Lower leg skin (tissue), 3 donors: ENCODE data around the gene PLEKHJ1.

Experiments
- CTCF ChIP-seq, 3 donors: fragments of 450-650 bp; IDR thresholded peaks; one replicate each; pipeline ENCODE4 v1.5.1; 2016; ENCODE audit warnings: antibody characterized with exemption in 3 of 3, mild to moderate bottlenecking in 3 of 3, moderate library complexity in 2 of 3
- POLR2A ChIP-seq, 2 donors: fragments of 450-650 bp; IDR thresholded peaks; one replicate each; pipeline ENCODE4 v1.6.1; 2016 to 2017; ENCODE audit warnings: antibody characterized with exemption in 2 of 2, mild to moderate bottlenecking in 1 of 2, moderate library complexity in 1 of 2

- no peak for TF ChIP-seq CTCF (IDR thresholded peaks at IDR 0.05)
- no peak for TF ChIP-seq POLR2A (IDR thresholded peaks at IDR 0.05)
These were observed 41.5 kb downstream of the PLEKHJ1 start for GRCh38 chr19:2194513-2195078.
